Panc1 (cell line): ENCODE data around the gene FGD5.

ENCODE experiments used
- POLR2AphosphoS5 ChIP-seq: IDR thresholded peaks from 2 replicates; pipeline ENCODE4 v1.6.1; 2012; ENCODE audit warnings: mild to moderate bottlenecking, low read depth, low read length, moderate library complexity
- TF ChIP-seq, protein P1 (sequence below): fragments of 450-650 bp; IDR thresholded peaks from 2 replicates; pipeline ENCODE4 v1.5.1; 2017; ENCODE audit warnings: mild to moderate bottlenecking

DNA sequence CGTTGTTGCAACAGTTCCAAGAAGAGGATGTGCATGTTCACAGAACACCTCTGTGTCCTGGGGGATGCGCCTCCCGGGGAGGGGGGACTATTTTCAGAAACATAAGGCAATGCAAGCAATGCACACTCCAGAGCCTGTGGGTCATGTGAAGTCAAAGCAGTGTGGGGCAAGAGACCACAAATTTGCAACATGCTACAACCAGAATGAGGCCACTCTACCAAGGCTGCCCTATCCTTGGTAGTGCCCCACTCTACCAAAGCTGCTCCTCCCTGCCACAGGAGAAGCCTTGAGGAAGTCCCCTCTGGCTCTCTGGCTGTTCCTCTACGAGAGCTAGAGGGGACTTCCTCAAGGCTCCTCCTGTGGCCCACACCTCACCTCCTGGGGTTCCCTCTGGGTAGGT is 120.2 kb downstream of the FGD5 start:
- TF ChIP-seq POLR2AphosphoS5 = no peak
- TF ChIP-seq, protein P1, sequence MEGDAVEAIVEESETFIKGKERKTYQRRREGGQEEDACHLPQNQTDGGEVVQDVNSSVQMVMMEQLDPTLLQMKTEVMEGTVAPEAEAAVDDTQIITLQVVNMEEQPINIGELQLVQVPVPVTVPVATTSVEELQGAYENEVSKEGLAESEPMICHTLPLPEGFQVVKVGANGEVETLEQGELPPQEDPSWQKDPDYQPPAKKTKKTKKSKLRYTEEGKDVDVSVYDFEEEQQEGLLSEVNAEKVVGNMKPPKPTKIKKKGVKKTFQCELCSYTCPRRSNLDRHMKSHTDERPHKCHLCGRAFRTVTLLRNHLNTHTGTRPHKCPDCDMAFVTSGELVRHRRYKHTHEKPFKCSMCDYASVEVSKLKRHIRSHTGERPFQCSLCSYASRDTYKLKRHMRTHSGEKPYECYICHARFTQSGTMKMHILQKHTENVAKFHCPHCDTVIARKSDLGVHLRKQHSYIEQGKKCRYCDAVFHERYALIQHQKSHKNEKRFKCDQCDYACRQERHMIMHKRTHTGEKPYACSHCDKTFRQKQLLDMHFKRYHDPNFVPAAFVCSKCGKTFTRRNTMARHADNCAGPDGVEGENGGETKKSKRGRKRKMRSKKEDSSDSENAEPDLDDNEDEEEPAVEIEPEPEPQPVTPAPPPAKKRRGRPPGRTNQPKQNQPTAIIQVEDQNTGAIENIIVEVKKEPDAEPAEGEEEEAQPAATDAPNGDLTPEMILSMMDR = no peak
